NCI-H524 (cell line): ENCODE data around the gene C20orf173.
"Not testable (repeated sequence)": the region's sequence is repeated elsewhere in the genome, so short reads cannot be mapped to it uniquely, and the experiment has no call there.

Experiments
- DNase-seq, 2 experiments: peaks; one replicate each; lab custom pipeline; 2025; lab: John Stamatoyannopoulos, UW

Gene C20orf173

DNA sequence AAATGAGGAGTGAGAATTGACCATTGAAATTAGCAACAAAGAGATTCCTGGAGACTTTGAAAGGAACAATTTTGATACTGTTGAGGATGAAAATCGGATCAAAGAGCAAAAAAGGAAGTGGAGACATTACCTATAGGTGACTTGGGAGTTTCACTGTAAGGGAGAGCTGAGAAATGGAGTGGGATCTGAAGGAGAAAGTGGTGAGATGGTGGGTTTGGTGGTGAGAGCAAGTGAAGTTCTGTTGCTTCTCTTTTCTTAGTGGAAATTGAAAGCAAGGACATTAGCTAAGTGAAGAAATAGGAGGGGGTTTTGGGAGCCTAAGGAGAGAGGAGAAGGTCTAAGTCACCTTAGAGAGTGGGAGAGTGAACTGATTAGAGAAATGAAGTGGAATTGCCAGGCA lies 16.7 kb upstream of the C20orf173 start:
- DNase-seq: no peak

DNA sequence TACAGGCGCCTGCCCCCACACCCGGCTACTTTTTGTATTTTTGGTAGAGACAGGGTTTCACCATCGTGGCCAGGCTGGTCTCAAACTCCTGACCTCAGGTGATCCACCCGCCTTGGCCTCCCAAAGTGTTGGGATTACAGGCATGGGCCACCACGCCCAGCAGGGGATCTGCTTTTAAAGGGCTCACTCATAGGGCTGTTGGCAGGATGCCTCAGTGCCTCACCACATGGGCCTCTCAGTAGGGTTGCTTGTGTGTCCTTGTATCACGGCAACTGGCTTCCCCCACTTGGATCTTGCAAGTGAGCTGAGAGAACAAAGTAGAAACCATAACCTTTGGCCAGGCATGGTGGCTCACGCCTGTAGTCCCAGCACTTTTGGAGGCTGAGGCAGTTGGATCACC lies 15.5 kb upstream of the C20orf173 start:
- DNase-seq: not testable (repeated sequence)

DNA sequence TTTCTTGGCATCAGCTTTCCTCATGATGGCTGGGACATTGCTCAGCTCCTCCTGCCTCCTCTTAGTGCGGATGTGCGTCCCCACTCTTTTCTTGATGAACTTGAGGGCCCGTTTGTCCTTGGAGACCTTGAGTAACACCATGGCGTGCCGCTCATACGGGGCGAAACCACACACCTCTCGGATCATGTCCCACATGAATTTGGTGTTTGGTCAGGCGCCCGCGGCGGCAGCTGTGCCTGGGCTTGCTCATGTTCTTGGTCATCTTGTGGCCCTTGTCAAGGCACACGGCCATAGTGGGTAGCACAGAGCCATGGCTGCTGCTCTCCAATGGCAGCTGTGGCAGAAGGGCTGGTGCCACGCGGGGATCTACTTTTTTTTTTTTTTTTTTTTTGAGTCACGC lies 15.0 kb upstream of the C20orf173 start:
- no peak for DNase-seq

DNA sequence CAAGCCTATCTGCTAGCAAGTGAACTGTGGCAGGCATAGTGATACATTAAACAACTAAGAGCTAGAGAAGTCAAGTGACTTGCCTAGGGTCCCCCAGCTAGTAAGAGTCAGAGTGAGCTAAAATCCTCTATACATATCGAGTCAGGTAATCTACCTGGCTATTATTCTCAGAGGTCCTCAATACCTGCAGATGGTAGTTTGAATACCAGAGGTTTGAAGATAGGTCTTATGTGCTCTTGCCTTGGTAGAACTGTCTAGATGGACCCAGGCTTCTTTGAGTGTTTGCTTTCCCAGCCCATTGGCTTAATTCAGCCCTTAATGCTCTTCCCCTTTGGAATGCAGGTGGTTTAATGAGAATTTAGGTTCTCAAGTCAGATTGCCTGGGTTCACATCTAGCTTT lies 13.5 kb upstream of the C20orf173 start:
- DNase-seq: no peak

DNA sequence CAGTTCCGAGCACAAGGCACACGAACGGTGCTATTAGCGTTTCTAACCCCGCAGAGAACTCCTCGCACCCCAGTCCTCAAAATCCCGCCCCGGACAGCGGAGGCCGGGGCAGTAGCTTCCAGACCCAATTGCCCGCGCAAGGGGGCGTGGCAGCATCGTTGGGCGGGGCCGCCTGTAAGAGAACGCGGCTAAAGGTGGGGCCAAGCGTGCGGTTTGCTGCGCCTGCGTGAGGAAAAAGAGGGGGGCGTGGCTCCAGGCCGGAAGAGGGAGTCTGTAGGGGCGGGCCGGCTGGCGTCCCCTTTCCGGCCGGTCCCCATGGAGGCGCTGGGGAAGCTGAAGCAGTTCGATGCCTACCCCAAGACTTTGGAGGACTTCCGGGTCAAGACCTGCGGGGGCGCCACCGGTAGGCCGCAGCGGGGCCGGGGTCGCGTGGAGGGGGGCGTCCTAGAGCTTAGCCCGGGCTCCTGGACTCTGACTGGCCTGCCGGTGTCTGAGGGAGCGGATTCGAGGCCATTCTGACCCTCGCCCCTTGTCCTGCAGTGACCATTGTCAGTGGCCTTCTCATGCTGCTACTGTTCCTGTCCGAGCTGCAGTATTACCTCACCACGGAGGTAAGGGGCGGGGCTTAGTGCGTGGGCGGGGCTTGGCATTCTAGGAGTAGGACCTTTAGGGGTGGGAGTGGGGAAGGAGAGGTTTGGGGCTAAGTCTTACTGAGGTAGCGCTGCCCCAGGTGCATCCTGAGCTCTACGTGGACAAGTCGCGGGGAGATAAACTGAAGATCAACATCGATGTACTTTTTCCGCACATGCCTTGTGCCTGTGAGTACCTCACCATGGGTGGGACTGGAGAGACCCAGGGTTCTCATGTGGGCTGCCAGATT lies 12.6 kb upstream of the C20orf173 start, which contains the start of gene ERGIC3:
Gene ERGIC3 (plus strand): TSS at position 296 of the 880 bp plus-strand sequence. CDS start 20 bp downstream, at position 316.
- DNase-seq: peak; percentile 97 to 98

DNA sequence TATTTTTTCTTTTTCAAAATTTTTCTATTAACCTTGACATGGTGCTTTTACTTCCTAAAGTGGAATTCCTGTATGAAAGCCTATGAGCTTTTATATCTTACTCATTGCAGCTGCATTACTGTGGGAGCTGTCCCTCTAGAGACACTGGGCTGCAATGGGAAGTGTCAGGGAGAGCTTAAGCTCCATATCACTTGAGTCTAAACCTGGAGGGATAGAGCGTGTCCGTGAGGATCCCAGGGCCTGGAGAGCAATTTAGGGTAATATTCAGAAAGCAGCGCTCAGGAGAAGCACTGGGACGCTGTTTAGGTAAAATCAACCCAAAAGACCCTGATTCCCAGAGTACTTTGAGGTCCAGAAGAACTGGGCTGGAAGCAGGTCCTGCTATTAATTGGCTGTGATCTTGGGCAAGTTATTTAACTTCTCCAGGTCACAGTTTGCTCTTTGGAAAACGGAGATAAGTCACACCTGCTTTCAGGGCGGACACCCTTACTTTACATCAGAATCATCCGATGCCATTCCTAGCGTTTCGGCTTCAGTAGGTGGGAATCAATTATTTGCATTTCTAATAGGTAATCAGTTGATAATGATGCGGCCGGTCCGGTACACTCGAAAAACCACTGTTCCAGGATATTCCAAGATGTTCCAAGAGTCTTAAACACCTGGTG lies 11.8 kb upstream of the C20orf173 start:
- peak in 1 of 2 experiments; percentile 38 for DNase-seq

DNA sequence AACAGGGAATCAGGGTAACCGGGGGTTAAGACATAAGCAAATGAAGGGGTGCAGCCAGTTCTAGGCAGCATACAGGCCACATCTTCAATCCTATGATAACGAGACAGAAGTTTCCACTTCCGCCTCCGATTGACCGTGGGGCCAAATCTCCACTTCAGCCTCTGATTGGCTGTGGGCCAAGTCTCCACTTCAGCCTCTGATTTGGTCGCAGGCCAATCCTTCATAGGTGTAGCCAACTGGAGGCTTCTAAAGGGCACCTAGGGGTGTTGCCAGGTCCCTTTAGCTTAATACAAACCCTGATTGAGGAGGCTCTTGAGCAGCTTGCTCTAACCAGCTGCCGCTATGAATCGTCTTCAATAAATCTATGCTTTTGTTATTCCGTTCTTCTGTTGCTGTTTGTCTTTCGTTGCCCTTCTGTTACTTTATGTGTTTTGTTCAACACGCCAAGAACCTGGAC lies 10.3 kb upstream of the C20orf173 start:
- peak; percentile 98 to 100 for DNase-seq

DNA sequence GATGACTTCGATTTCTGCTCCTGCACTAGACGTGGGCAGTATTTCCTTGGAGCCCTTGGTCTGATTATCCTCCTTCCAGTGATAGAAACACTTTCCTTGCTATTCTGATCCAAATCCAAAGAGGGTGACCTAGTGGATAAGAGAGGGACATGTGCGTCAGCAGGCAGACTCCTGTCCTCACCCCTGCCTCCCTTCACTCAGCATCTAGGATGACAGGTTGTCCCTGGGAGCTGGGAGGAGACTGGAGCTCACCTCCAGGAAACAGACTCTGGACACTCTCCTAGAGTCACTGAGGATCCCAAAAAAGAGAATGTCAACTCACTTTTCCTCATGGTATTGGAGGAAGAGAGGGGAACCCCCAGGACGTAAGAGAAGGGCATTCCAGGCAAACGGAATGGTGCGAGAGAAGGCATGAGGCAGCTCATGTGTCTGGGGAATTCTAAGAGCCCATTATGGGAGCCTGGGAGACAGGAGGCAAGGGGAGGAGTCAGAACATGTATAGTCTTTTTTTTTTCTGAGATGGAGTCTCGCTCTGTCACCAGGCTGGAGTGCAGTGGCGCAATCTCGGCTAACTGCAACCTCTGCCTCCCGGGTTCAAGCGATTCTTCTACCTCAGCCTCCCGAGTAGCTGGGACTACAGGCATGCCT lies 2.2 kb downstream of the C20orf173 start:
- DNase-seq: no peak

DNA sequence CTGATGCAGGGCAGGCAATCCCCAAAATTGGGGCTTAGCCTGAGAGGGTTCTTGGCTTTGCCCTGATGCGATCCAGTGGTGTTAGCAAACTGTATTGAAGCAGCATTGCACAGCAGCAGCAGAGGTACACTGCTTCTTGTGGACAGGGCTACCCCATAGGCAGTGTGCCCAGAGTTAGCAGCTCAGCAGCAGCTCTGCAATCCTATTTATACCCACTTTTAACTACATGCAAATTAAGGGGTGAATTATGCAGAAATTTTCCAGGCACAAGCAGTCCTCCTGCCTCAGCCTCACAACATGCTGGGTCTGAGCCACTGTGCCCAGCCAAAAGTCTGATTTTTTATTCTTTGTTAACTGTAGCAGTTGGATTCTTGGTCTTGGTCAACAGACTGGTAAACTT lies 3.8 kb downstream of the C20orf173 start:
- no peak for DNase-seq

DNA sequence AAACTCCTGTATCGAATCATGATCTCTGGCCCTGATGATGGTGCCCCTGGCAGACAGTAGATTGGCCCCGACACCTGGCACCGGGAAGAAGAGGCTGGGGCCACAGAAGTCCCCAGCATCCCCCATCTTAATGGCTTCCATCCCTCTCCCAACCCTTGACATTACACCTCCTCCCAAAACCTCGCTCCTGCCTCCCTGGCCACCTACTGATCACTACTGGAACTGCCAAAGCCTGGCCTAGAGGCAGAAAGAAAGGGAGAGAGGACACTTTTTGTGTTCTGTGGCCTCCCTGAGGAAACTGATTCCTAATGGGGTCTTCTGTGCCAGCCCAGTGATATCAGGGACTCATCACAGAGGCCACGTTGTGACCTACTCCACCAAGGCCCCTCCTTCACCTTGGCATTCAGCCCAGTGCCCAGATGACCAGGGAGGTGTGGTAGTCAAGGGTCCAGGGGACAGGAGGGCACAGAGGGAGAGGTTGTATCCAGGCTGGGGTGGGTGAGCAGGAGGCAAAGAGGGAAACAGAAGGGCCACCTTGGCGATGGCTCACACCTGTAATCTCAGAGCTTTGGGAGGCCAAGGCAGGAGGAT lies 6.1 kb downstream of the C20orf173 start:
- DNase-seq: no peak

DNA sequence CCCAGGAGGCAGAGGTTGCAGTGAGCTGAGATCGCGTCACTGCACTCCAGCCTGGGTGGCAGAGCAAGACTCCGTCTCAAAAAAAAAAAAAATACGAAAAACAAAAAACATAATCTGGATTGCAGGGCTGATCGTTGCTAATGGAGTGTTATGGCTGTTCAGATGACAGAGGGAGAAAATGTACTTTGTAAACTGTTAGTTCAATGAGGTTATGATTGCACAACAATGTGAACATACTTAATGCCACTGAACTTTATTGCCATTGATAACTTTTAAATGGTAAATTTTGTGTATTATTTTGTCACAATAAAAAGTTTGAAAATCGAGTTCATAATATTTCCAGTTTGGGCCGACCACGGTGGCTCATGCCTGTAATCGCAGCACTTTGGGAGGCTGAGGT lies 10.5 kb downstream of the C20orf173 start:
- no peak for DNase-seq

DNA sequence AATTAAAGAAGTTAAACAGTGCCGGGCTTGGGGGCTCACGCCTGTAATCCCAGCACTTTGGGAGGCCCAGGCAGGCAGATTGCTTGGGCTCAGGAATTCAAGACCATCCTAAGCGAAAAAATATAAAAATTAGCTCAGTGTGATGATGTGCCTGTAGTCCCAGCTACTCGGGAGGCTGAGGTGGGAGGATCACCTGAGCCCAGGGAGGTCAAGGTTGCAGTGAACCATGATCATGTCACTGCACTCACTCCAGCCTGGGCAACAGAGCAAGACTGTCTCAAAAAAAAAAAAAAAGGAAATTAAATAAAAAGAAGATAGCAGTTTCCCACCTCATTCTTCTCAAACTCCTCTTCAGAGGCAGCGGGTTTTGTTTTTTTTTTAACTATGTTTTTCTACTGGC lies 11.7 kb downstream of the C20orf173 start:
- DNase-seq: not testable (repeated sequence)

DNA sequence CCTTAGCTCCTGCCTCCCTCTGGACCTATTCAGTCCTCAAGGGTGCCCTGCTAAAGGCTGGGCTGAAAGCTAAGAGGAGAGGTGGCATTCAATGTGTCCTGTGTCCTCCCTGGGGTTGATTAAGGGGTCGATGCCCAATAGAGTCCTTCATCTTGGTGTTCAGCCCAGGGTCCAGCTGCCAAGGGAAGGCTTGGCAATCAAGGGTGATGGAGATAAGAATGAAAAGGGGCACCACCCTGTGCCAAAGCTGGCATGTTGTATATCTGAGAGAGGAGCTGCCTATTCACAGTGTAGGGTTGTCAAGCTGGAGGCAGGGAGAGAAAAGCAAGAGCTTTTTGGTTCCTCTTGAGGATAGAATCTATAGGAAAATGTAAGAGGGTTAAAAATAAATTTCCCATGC lies 12.3 kb downstream of the C20orf173 start:
- no peak for DNase-seq

DNA sequence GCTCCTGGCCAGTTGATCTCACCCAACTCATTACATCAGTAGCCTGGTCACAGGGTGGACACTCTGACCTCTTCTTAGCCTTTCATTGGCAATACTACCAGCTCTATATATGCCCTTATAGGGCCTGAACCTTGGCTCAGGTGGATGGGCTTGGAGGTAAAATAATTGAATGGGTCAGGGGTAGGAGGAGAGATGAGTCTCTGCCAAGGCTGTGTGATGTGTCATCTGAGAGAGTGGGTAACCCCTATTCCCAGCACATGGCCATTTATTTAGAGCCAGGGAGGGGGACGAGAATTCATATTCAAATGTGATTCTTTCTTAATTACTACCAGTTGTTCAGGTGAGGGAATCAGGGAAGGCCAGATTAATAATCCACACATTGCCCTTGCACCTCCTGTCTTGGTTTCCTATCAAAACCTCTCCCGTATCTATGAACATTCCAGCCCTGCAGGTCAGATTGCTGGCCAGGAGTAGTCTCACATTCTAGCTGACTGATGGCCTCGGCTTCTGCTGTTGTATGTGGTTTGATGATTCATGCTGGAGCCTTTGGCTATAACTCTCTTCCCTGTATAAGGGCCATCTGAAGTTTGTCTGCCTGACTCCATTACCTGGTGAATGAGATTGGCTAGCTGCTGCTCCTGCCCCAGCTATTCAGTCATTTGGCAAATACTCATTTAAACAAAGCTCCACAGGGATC lies 13.4 kb downstream of the C20orf173 start:
- no peak for DNase-seq

DNA sequence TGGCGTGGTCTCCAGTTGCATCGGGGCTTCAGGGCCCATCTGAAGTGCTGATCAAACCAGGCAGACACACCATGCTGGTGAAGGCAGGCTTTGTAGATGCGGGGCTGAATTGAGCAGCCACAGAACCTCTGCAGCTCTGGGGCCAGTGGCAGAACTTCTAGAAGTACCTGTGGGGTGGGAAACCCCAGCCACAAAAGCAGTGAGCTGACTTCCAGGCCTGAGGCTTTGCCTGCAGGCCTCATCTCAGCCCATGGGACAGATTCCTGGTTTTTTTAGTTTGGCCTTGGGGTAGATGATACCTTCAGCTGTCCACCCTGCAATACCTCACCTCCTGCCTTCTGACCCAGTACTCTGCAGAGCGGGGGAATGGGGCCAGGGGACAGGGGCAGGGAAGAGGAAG lies 14.1 kb downstream of the C20orf173 start:
- no peak for DNase-seq

DNA sequence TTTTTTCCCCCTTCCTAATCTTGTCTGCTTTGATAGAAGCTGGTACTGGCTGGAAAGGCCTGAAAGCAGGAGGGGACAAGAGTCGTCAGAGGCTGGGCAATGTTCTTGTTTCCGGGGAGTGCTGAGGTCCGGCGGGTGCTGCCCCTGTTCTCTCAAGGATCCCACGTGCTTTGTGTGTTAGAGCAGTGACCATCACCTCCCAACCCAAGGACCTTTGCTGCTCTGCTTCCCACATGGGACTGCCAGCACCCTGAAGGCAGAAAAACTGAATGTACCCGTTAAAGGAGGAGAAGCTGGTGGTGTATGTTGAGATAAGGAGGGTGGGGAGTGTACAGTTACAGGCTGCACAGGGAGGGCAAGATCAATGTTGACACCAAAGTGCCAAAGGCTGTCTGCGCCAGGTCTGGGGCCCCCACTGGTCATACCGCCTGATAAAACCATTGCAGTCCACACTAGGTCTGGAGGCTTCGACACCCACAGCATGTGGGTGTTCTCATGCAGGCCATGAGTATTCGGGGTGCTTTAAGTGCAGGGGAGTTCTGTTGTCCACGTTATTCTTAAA lies 15.0 kb downstream of the C20orf173 start:
- DNase-seq: no peak

DNA sequence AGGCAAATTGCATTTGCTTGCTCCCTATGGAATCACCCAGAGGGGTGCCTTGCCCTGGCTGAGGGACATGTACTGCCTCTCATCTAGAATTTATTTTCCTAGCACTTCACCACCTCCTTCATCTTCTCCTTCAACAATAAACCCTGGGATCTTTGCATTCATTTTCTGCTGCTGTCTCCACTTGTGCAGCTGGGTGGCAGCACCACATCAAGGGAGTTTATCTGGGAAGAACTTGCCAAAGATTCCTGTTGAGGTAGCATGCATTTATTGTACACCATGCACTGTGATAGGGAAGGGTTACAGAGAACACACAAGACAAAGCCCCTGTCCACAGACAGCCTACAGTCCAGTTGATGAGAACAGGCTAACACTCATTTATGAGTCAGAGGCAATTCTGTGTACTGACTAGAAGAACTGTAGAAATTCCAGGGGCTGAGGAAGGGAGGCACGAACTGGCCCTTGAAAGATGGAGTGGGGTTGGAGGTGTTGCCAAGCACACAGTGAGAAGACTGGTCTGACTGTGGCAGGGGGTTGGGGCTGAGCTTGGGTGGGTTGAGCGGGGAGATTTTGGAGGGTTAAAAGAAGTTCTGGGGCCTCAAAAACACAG lies 17.5 kb downstream of the C20orf173 start:
- peak; percentile 24 to 63 for DNase-seq

DNA sequence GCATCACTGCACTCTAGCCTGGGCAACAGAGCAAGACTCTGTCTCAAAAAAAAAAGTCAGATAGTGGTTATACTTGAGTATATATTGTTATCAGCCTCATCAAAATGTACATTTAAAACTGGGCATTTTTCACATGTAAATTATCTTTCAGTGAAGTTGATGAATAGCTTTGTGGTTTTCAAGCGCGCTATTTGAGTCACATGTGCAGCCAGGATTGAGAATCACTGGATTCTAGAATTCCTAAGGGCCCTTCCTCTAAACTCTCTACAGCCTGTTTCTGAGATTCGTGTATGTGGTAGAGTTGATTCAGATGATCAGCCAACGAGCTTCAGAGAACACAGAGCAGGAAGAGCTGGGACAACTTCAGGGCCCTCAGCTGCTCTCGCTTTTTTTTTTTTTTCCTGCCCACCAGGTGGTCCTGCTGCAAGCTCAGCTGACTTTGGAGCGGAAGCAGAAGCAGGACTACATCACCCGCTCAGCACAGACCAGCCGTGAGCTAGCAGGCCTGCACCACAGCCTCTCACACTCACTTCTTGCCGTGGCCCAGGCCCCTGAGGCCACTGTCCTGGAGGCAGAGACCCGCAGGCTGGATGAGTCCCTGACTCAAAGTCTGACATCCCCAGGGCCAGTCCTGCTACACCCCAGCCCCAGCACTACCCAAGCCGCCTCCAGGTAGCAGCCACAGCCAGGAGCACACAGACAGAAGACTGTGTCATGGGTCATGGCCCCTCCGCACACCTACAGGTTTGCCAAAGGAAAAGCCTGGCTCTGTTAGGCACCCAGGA lies 18.3 kb downstream of the C20orf173 start:
- DNase-seq: no peak

DNA sequence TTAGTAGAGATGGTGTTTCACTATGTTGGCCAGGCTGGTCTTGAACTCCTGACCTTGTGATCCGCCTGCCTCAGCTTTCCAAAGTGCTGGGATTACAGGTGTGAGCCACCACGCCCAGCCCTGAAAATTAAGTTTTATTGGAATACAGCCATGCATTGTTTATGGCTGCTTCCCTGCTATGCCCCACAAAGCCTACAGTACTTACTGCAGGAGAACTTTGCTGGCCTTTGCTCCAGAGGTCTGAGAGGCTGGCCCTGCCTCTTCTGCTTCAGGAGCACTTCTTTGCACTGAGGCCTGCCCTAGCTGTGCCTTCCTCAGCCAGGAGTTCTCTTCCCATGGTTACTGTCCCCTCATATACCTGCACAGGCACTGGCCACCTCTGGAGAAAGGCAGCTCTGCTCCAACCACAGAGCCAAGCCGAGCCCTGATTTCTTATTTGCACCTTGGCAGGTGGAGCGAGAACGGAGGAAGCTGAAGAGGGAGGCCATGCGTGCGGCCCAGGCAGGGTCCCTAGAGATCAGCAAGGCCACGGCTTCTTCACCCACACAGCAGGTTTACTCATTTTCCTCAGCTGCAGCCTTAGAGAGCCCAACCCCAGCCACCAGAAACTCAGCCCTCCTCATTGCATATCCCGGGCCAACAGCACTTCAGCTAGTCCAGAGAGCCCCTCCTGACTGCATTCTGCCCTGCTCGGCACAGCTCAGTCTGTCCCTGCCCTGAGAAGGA lies 20.8 kb downstream of the C20orf173 start:
- DNase-seq: no peak
